Measurements from ENCODE around the gene FGD2. TPM values are rescaled to one million over a fixed set of nuclear protein-coding genes. Genes with fewer than 3 reads are reported as not detected.

Gene FGD2
- total and polyA plus RNA-seq, 9 of the 15 experiments (the other 6 are each of a cell fraction or from before 2014, with no cell fraction given), result 0.09 TPM; not detected in 8

DNA sequence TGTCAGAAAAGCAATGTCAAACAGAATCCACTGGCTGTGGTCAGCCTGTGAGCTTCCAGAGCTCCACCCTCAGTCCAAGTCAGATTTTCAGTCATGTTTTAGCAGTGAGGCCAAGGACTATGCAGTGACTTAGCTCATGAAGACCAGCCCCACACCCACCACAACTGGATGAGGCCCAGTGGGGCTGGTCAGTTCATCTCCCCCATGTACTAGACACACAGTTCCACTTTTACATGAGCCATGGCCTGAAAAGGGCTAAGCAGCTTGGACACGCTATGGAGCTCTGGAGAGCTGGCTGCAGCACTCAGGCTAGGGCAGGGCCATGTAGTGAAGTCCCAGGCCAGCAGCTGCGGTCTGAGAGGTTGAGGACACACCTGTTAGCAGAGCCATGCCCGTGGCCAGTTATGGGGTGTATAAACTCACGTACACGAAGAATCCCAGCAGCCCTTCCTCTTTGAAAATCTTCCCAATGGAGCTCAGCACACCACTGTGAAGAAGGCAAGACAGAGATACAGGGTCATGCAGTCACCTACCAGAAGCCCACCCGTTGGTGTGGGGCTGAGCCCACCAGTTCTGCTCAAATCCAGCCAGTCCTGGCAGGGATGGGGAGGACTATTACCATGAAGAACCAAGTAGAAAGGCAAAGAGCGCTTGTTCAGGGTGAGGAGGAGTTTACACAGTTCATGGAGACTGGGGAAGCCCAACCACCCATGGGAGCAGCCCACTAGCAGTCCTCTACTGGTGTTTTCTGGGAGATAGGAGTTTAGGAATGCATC lies 30.0 kb upstream of the FGD2 start:
- H3K9me1 ChIP-seq (ENCODE audit: control insufficient read depth, insufficient read depth, low read length), result peaks cover 4% of the 10 kb centered on the region
- ChIA-PET POLR2A (interaction anchor here (0.6 to 1.2 kb wide), 7 partner anchors 9 to 545 kb away, joined by 3 to 6 read pairs (median 3); partner anchors contain the start of genes MTCH1 and PI16), CTCF (ENCODE audit: low intra/inter-chr PET ratio) (interaction anchor here (0.6 kb wide), 1 partner anchor 42 kb away, joined by 3 read pairs; no protein-coding TSS in a partner anchor)
- 91% methylated on average over 7 of the region's 7 CpGs for WGBS (ENCODE audit: insufficient coverage, low coverage, missing lambda C conversion rate)
- BruUV-seq (replicated peaks), result no TSS peak
- no peaks in the 10 kb centered on the region for H3K9me3 ChIP-seq (replicated peaks; ENCODE audit: control insufficient read depth, insufficient read depth, low read depth, low read length)
- H2AFZ ChIP-seq (ENCODE audit: low read depth, low read length), result no peak overlapping the region
- TF ChIP-seq SMARCC2 (IDR thresholded peaks at IDR 0.05; ENCODE audit: low read depth), result no peak
- TF ChIP-seq, protein P1, sequence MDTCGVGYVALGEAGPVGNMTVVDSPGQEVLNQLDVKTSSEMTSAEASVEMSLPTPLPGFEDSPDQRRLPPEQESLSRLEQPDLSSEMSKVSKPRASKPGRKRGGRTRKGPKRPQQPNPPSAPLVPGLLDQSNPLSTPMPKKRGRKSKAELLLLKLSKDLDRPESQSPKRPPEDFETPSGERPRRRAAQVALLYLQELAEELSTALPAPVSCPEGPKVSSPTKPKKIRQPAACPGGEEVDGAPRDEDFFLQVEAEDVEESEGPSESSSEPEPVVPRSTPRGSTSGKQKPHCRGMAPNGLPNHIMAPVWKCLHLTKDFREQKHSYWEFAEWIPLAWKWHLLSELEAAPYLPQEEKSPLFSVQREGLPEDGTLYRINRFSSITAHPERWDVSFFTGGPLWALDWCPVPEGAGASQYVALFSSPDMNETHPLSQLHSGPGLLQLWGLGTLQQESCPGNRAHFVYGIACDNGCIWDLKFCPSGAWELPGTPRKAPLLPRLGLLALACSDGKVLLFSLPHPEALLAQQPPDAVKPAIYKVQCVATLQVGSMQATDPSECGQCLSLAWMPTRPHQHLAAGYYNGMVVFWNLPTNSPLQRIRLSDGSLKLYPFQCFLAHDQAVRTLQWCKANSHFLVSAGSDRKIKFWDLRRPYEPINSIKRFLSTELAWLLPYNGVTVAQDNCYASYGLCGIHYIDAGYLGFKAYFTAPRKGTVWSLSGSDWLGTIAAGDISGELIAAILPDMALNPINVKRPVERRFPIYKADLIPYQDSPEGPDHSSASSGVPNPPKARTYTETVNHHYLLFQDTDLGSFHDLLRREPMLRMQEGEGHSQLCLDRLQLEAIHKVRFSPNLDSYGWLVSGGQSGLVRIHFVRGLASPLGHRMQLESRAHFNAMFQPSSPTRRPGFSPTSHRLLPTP (IDR thresholded peaks at IDR 0.05; ENCODE audit: borderline replicate concordance, extremely low read depth, insufficient read length), result no peak
- TF ChIP-seq IRF2 (CRISPR knock-in tag; IDR thresholded peaks at IDR 0.05), result 0 out of 2 replicates have a peak, but pooled peaks have one; percentile 28
- DNase-seq (ENCODE audit: extremely low read depth in 1 of 4, low spot score in 3 of 4) (peak in 1 of 4 experiments; percentile 27), FAIRE-seq (no peak), ATAC-seq (no peak)
- no peak overlapping the region for H3K27ac ChIP-seq (ENCODE audit: extremely low read depth, low read depth, low read length)
- in situ Hi-C loops (cut with MboI) (no loop called here), intact Hi-C loops (cut with micrococcal nuclease) (no loop called here)
- no peak overlapping the region for H3K4me3 ChIP-seq
- H3K9ac ChIP-seq (ENCODE audit: insufficient read depth in 1 of 2, low read depth in 2 of 2, low read length in 2 of 2), result peak overlapping the region in 1 of 2 experiments; percentile 5; a peak in 1 of 4 replicates
- peaks cover 2 to 4% of the 10 kb centered on the region in 2 experiments; a peak in 4 of 5 replicates for H3K4me1 ChIP-seq (replicated peaks in 1 of 2; ENCODE audit: control insufficient read depth in 2 of 2, insufficient read depth in 2 of 2, low read length in 2 of 2)
- H3K4me2 ChIP-seq (ENCODE audit: insufficient read depth, low read length), result no peak overlapping the region; the same call in 1 of the 2 replicates
- H4K20me1 ChIP-seq (replicated peaks; ENCODE audit: control insufficient read depth, insufficient read depth, low read length), result peaks cover 23% of the 10 kb centered on the region
- H3K79me2 ChIP-seq (ENCODE audit: control insufficient read depth, insufficient read depth, low read length), result peaks cover 15% of the 10 kb centered on the region
- H3K27me3 ChIP-seq (ENCODE audit: control insufficient read depth in 2 of 2, insufficient read depth in 2 of 2, low read length in 2 of 2), result no peaks in the 10 kb centered on the region
- H3K36me3 ChIP-seq (ENCODE audit: control insufficient read depth, insufficient read depth, low read length), result peaks cover 100% of the 10 kb centered on the region
